Neural progenitor cell (in vitro differentiated cells): Measurements from ENCODE around the gene MRAP.

Source experiments
- CTCF ChIP-seq: fragments of 200-600 bp; sonication (generic); IDR thresholded peaks from 2 replicates; pipeline ENCODE4 v1.5.1; 2017; ENCODE audit warnings: antibody characterized with exemption, mild to moderate bottlenecking
- EZH2 ChIP-seq: fragments of 200-600 bp; sonication (generic); IDR thresholded peaks from 2 replicates; pipeline ENCODE4 v1.6.1; 2017; ENCODE audit warnings: antibody characterized with exemption, mild to moderate bottlenecking, moderate library complexity

GRCh38 chr21:32337206-32337605 is 38.6 kb downstream of the MRAP start:
- TF ChIP-seq EZH2 (no peak), CTCF (no peak)
